Liver (tissue), 9 donors: ENCODE data around the gene C1orf50. TPM values are rescaled to one million over a fixed set of nuclear protein-coding genes. Genes with fewer than 3 reads are reported as not detected.

Source experiments
- DNase-seq: peaks from one replicate; pipeline ENCODE4 v3.0.0-alpha.2; 2017; ENCODE audit warnings: low spot score
- H3K27ac ChIP-seq, 2 donors: one replicate each; pipeline ENCODE4 v1.7.0; 2013; ENCODE audit warnings: inconsistent platforms in 2 of 2, low read length in 2 of 2, control low read depth in 1 of 2, low read depth in 1 of 2, mild to moderate bottlenecking in 1 of 2
- H3K27me3 ChIP-seq, 4 donors: one replicate each; pipeline versions ENCODE4 v1.6.1 to v1.7.0; 2013; ENCODE audit warnings: low read length in 3 of 4, inconsistent platforms in 1 of 4, mild to moderate bottlenecking in 1 of 4, moderate library complexity in 1 of 4; ENCODE audit not compliant: control insufficient read depth in 4 of 4, insufficient read depth in 4 of 4
- H3K36me3 ChIP-seq, 4 donors: one replicate each; pipeline versions ENCODE4 v1.6.1 to v1.7.0; 2013; ENCODE audit warnings: low read length in 3 of 4, mild to moderate bottlenecking in 3 of 4, low read depth in 1 of 4, moderate library complexity in 1 of 4; ENCODE audit not compliant: control insufficient read depth in 4 of 4, insufficient read depth in 3 of 4
- H3K4me1 ChIP-seq, 4 donors: one replicate each; pipeline versions ENCODE4 v1.6.1 to v1.7.0; 2013; ENCODE audit warnings: low read length in 3 of 4, mild to moderate bottlenecking in 3 of 4, moderate library complexity in 1 of 4; ENCODE audit not compliant: control insufficient read depth in 4 of 4, insufficient read depth in 4 of 4
- H3K4me3 ChIP-seq, 3 donors: one replicate each; pipeline versions ENCODE4 v1.6.1 to v1.7.0; 2013; ENCODE audit warnings: low read length in 3 of 3, control low read depth in 1 of 3, low read depth in 1 of 3, mild to moderate bottlenecking in 1 of 3
- H3K9ac ChIP-seq, 2 donors: one replicate each; pipeline ENCODE4 v1.7.0; 2013; ENCODE audit warnings: low read length in 2 of 2, mild to moderate bottlenecking in 2 of 2, moderate library complexity in 2 of 2, control low read depth in 1 of 2, low read depth in 1 of 2
- H3K9me3 ChIP-seq, 4 donors: one replicate each; pipeline versions ENCODE4 v1.6.1 to v1.7.0; 2013; ENCODE audit warnings: low read length in 3 of 4; ENCODE audit not compliant: control insufficient read depth in 4 of 4
- ATF3 ChIP-seq: IDR thresholded peaks from 2 replicates; pipeline ENCODE4 v1.6.1; 2016; ENCODE audit warnings: antibody characterized with exemption
- EGR1 ChIP-seq, 2 donors: IDR thresholded peaks; 2 replicates each; pipeline ENCODE4 v1.6.1; 2016 to 2018; ENCODE audit warnings: antibody characterized with exemption in 2 of 2, low read depth in 2 of 2
- FOXA1 ChIP-seq: IDR thresholded peaks from 2 replicates; pipeline ENCODE4 v1.6.1; 2016; ENCODE audit warnings: antibody characterized with exemption
- FOXA2 ChIP-seq: IDR thresholded peaks from 2 replicates; pipeline ENCODE4 v1.6.1; 2016; ENCODE audit warnings: antibody characterized with exemption
- GABPA ChIP-seq, 2 donors: IDR thresholded peaks in 1 of 2; conservative IDR thresholded peaks in 1 of 2; 2 replicates each; pipeline ENCODE4 v1.6.1; 2016; ENCODE audit warnings: antibody characterized with exemption in 2 of 2, mild to moderate bottlenecking in 1 of 2, moderate library complexity in 1 of 2
- HNF4A ChIP-seq, 2 donors: conservative IDR thresholded peaks; 2 replicates each; pipeline ENCODE4 v1.6.1; 2016; ENCODE audit warnings: antibody characterized with exemption in 2 of 2, mild to moderate bottlenecking in 2 of 2
- HNF4G ChIP-seq: IDR thresholded peaks from 2 replicates; pipeline ENCODE4 v1.6.1; 2016; ENCODE audit warnings: antibody characterized with exemption
- JUND ChIP-seq, 2 donors: IDR thresholded peaks; 2 replicates each; pipeline ENCODE4 v1.6.1; 2016; ENCODE audit warnings: antibody characterized with exemption in 2 of 2
- MAX ChIP-seq: IDR thresholded peaks from 2 replicates; pipeline ENCODE4 v1.6.1; 2016; ENCODE audit warnings: antibody characterized with exemption
- NR2F2 ChIP-seq: IDR thresholded peaks from 2 replicates; pipeline ENCODE4 v1.6.1; 2016; ENCODE audit warnings: antibody characterized with exemption
- RAD21 ChIP-seq, 2 donors: IDR thresholded peaks; 2 replicates each; pipeline ENCODE4 v1.6.1; 2016; ENCODE audit warnings: antibody characterized with exemption in 2 of 2, mild to moderate bottlenecking in 2 of 2
- RXRA ChIP-seq, 2 donors: IDR thresholded peaks; 2 replicates each; pipeline ENCODE4 v1.6.1; 2017 to 2018; ENCODE audit warnings: antibody characterized with exemption in 2 of 2, mild to moderate bottlenecking in 1 of 2
- SP1 ChIP-seq: IDR thresholded peaks from 2 replicates; pipeline ENCODE4 v1.6.1; 2018; ENCODE audit warnings: antibody characterized with exemption, mild to moderate bottlenecking
- TAF1 ChIP-seq: conservative IDR thresholded peaks from 2 replicates; pipeline ENCODE4 v1.6.1; 2016; ENCODE audit warnings: antibody characterized with exemption, mild to moderate bottlenecking
- YY1 ChIP-seq: IDR thresholded peaks from 2 replicates; pipeline ENCODE4 v1.6.1; 2016; ENCODE audit warnings: antibody characterized with exemption, mild to moderate bottlenecking
- ZBTB33 ChIP-seq: IDR thresholded peaks from 2 replicates; pipeline ENCODE4 v1.6.1; 2016; ENCODE audit warnings: antibody characterized with exemption
- WGBS: extraction: QIAGEN DNeasy Blood & Tissue Kit; methylation state at CpG from one replicate; pipeline ENCODE4 v1.1.7; 2013; 5-methylcytosine and 5-hydroxymethylcytosine counted together
- polyA plus RNA-seq, 2 donors: library from polyadenylated mRNA; stranded (reverse) in 1 of 2; unstranded in 1 of 2; fragments of 200-250 nt in 1 of 2; fragments of >200 nt in 1 of 2; fragmentation: Nextera tagmentation in 1 of 2; extraction: Ambion mirVana in 1 of 2; gene quantifications; one replicate each; pipeline versions ENCODE4 v1.2.1 to v1.2.3, GENCODE V29; 2013 to 2015
- total RNA-seq, 2 donors: library from RNA; depleted of rRNA; stranded (reverse); fragments of >200 nt; gene quantifications; one replicate each; pipeline ENCODE4 v1.2.3, GENCODE V29; 2014
- TF ChIP-seq, protein P1 (sequence below): fragments of 150-350 bp; IDR thresholded peaks from 2 replicates; pipeline ENCODE4 v1.5.1; 2017; ENCODE audit warnings: improper control_type of control experiment, low read depth, low read length; ENCODE audit not compliant: missing input control
- TF ChIP-seq, protein P2 (sequence below): IDR thresholded peaks from 2 replicates; pipeline ENCODE4 v1.6.1; 2016; ENCODE audit warnings: antibody characterized with exemption, mild to moderate bottlenecking
- donor health status: healthy.
- donor health status: healthy.
- donor health status: healthy.
- donor health status: healthy.
- donor health status: healthy.

Gene C1orf50
- total and polyA plus RNA-seq, 4 donors = 2.6 to 5.8 (median 3.5) TPM

GRCh38 chr1:42765269-42765668 lies 1.8 kb upstream of the C1orf50 start:
- Histone ChIP-seq H3K27ac (no peak overlapping the region), H3K4me3 (peak overlapping the region in 2 of 3 donors; percentile 79 to 94), H3K36me3 (peaks cover 0 to 3% (median 0%) of the 10 kb centered on the region in 4 donors), H3K27me3 (no peaks in the 10 kb centered on the region), H3K4me1 (peaks cover 7 to 36% (median 22%) of the 10 kb centered on the region in 4 donors), H3K9ac (peak overlapping the region; percentile 37 to 65), H3K9me3 (no peaks in the 10 kb centered on the region)
- no peak for TF ChIP-seq TAF1
- no peak for TF ChIP-seq MAX
- TF ChIP-seq ATF3 = no peak
- DNase-seq = no peak
- WGBS = 49% methylated on average over 7 of the region's 7 CpGs

GRCh38 chr1:42765832-42766740 lies 963 bp upstream of the C1orf50 start:
- TF ChIP-seq NR2F2 (no peak), FOXA2 (no peak), RXRA (IDR thresholded peaks at IDR 0.05) (no peak), GABPA (IDR thresholded peaks at IDR 0.05 in 1 of 2, conservative IDR thresholded peaks at IDR 0.05 in 1 of 2) (peak in 1 of 2 donors; percentile 20), HNF4G (no peak), ZBTB33 (no peak), JUND (IDR thresholded peaks at IDR 0.05) (no peak), RAD21 (IDR thresholded peaks at IDR 0.05) (peak in 1 of 2 donors; percentile 61), MAX (no peak), SP1 (no peak), FOXA1 (no peak), YY1 (no peak), HNF4A (conservative IDR thresholded peaks at IDR 0.05) (no peak), TAF1 (no peak), EGR1 (IDR thresholded peaks at IDR 0.05; ENCODE audit: low read depth in 2 of 2) (no peak), ATF3 (no peak)
- TF ChIP-seq, protein P1, sequence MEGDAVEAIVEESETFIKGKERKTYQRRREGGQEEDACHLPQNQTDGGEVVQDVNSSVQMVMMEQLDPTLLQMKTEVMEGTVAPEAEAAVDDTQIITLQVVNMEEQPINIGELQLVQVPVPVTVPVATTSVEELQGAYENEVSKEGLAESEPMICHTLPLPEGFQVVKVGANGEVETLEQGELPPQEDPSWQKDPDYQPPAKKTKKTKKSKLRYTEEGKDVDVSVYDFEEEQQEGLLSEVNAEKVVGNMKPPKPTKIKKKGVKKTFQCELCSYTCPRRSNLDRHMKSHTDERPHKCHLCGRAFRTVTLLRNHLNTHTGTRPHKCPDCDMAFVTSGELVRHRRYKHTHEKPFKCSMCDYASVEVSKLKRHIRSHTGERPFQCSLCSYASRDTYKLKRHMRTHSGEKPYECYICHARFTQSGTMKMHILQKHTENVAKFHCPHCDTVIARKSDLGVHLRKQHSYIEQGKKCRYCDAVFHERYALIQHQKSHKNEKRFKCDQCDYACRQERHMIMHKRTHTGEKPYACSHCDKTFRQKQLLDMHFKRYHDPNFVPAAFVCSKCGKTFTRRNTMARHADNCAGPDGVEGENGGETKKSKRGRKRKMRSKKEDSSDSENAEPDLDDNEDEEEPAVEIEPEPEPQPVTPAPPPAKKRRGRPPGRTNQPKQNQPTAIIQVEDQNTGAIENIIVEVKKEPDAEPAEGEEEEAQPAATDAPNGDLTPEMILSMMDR = peak; percentile 36
- TF ChIP-seq, protein P2, sequence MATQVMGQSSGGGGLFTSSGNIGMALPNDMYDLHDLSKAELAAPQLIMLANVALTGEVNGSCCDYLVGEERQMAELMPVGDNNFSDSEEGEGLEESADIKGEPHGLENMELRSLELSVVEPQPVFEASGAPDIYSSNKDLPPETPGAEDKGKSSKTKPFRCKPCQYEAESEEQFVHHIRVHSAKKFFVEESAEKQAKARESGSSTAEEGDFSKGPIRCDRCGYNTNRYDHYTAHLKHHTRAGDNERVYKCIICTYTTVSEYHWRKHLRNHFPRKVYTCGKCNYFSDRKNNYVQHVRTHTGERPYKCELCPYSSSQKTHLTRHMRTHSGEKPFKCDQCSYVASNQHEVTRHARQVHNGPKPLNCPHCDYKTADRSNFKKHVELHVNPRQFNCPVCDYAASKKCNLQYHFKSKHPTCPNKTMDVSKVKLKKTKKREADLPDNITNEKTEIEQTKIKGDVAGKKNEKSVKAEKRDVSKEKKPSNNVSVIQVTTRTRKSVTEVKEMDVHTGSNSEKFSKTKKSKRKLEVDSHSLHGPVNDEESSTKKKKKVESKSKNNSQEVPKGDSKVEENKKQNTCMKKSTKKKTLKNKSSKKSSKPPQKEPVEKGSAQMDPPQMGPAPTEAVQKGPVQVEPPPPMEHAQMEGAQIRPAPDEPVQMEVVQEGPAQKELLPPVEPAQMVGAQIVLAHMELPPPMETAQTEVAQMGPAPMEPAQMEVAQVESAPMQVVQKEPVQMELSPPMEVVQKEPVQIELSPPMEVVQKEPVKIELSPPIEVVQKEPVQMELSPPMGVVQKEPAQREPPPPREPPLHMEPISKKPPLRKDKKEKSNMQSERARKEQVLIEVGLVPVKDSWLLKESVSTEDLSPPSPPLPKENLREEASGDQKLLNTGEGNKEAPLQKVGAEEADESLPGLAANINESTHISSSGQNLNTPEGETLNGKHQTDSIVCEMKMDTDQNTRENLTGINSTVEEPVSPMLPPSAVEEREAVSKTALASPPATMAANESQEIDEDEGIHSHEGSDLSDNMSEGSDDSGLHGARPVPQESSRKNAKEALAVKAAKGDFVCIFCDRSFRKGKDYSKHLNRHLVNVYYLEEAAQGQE = no peak
- Histone ChIP-seq H3K27me3 (no peaks in the 10 kb centered on the region), H3K4me1 (peaks cover 9 to 36% (median 22%) of the 10 kb centered on the region in 4 donors), H3K9me3 (no peaks in the 10 kb centered on the region), H3K9ac (peak overlapping the region; percentile 70 to 71), H3K4me3 (peak overlapping the region; percentile 79 to 95 (median 94)), H3K36me3 (peaks cover 0 to 3% (median 0%) of the 10 kb centered on the region in 4 donors), H3K27ac (peak overlapping the region; percentile 74 to 93)
- WGBS = under 1% methylated on average over 44 of the region's 44 CpGs
- DNase-seq = peak; percentile 59
